Thymus (tissue), 11 donors: ENCODE measurements around the gene NBPF3. TPM values are rescaled to one million over a fixed set of nuclear protein-coding genes. Genes with fewer than 3 reads are reported as not detected.
"Not testable (repeated sequence)": the region's sequence is repeated elsewhere in the genome, so short reads cannot be mapped to it uniquely, and the experiment has no call there.

Source experiments
- DNase-seq, 9 donors: peaks; one replicate each; pipeline ENCODE4 v3.0.0-alpha.2; 2013; ENCODE audit warnings: low spot score in 9 of 9, low read depth in 6 of 9, missing footprints in 1 of 9
- H3K27ac ChIP-seq, 2 donors: one replicate each; pipeline ENCODE4 v1.5.1; 2013; ENCODE audit warnings: control low read depth in 1 of 2, low read depth in 1 of 2, low read length in 1 of 2, mild to moderate bottlenecking in 1 of 2, moderate library complexity in 1 of 2
- H3K27me3 ChIP-seq, 2 donors: one replicate each; pipeline ENCODE4 v1.5.1; 2013; ENCODE audit warnings: low read length in 1 of 2; ENCODE audit not compliant: control insufficient read depth in 2 of 2, insufficient read depth in 1 of 2
- H3K36me3 ChIP-seq, 2 donors: one replicate each; pipeline ENCODE4 v1.5.1; 2013; ENCODE audit warnings: low read length in 1 of 2, mild to moderate bottlenecking in 1 of 2, moderate library complexity in 1 of 2; ENCODE audit not compliant: control insufficient read depth in 2 of 2, insufficient read depth in 2 of 2
- H3K4me1 ChIP-seq, 2 donors: one replicate each; pipeline ENCODE4 v1.5.1; 2013; ENCODE audit warnings: low read length in 2 of 2; ENCODE audit not compliant: control insufficient read depth in 2 of 2, insufficient read depth in 2 of 2
- H3K4me3 ChIP-seq, 2 donors: one replicate each; pipeline ENCODE4 v1.5.1; 2013; ENCODE audit warnings: low read length in 2 of 2, control low read depth in 1 of 2, mild to moderate bottlenecking in 1 of 2
- H3K9me3 ChIP-seq, 2 donors: one replicate each; pipeline ENCODE4 v1.5.1; 2013; ENCODE audit warnings: low read length in 1 of 2, mild to moderate bottlenecking in 1 of 2; ENCODE audit not compliant: control insufficient read depth in 2 of 2, insufficient read depth in 1 of 2
- WGBS: extraction: QIAGEN DNeasy Blood & Tissue Kit; methylation state at CpG from one replicate; pipeline ENCODE4 v1.1.7; 2013; 5-methylcytosine and 5-hydroxymethylcytosine counted together
- polyA plus RNA-seq: library from polyadenylated mRNA; stranded (reverse); fragments of 200-250 nt; gene quantifications from one replicate; pipeline ENCODE4 v1.2.3, GENCODE V29; 2013
- total RNA-seq: library from RNA; stranded (reverse); fragments of 120-200 nt; gene quantifications from one replicate; pipeline ENCODE4 v1.2.4, GENCODE V29; 2013
- donor health status: healthy.

The NBPF3 gene
- total and polyA plus RNA-seq, 2 donors, result 1.6 to 3.1 TPM

DNA sequence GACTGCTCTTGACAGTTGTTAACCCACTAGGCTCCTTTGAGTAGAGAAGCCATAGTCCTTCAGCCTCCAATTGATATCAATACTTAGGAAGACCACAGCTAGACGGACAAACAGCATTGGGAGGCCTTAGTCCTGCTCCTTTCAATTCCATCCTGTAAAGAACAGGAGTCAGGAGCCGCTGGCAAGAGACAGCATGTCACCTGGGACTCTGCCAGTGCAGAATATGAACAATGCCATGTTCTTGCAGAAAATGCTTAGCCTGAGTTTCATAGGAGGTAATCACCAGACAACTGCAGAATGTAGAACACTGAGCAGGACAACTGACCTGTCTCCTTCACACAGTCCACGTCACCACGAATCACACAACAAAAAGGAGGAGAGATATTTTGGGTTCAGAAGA is 43.9 kb downstream of the NBPF3 start:
- not testable (repeated sequence) for H3K27me3 ChIP-seq, H3K9me3 ChIP-seq, H3K36me3 ChIP-seq, H3K4me1 ChIP-seq, DNase-seq, H3K27ac ChIP-seq, H3K4me3 ChIP-seq
- WGBS, result 99% methylated on average over 4 of the region's 4 CpGs

- no peak for DNase-seq
- 94% methylated on average over 11 of the region's 11 CpGs for WGBS
- Histone ChIP-seq H3K4me3 (no peak overlapping the region), H3K4me1 (no peaks in the 10 kb centered on the region), H3K36me3 (no peaks in the 10 kb centered on the region), H3K27ac (no peak overlapping the region), H3K27me3 (peaks cover 0 to 3% of the 10 kb centered on the region in 2 donors), H3K9me3 (peaks cover 0 to 5% of the 10 kb centered on the region in 2 donors)
These were observed 49.2 kb downstream of the NBPF3 start for GRCh38 chr1:21489146-21489545.

- 86% methylated on average over 11 of the region's 11 CpGs for WGBS
- Histone ChIP-seq H3K27ac (no peak overlapping the region), H3K36me3 (no peaks in the 10 kb centered on the region), H3K9me3 (peaks cover 0 to 5% of the 10 kb centered on the region in 2 donors), H3K27me3 (peaks cover 0 to 3% of the 10 kb centered on the region in 2 donors), H3K4me3 (no peak overlapping the region), H3K4me1 (no peaks in the 10 kb centered on the region)
- DNase-seq, result no peak
These were observed 51.0 kb downstream of the NBPF3 start for GRCh38 chr1:21490774-21491487.

GRCh38 chr1:21491488-21492355 is 51.8 kb downstream of the NBPF3 start:
- Histone ChIP-seq H3K27ac (no peak overlapping the region), H3K4me1 (no peaks in the 10 kb centered on the region), H3K36me3 (no peaks in the 10 kb centered on the region), H3K27me3 (peaks cover 0 to 3% of the 10 kb centered on the region in 2 donors), H3K9me3 (peaks cover 0 to 5% of the 10 kb centered on the region in 2 donors), H3K4me3 (no peak overlapping the region)
- no peak for DNase-seq
- 82% methylated on average over 8 of the region's 8 CpGs for WGBS

DNA sequence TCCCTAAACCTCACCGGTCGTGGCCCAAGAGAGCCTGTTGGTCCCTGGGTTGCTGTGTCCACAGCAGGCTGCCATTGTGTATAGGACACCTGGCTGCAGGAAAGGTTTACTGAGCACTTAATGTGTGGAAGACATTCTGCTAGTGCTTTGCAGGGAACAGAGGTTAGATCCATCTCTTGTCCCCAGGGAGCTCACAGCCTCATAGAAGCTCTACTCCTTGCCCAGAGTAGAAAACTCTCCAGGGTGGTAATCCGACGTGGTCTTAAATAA is 52.4 kb downstream of the NBPF3 start:
- Histone ChIP-seq H3K27me3 (peaks cover 0 to 5% of the 10 kb centered on the region in 2 donors), H3K4me1 (no peaks in the 10 kb centered on the region), H3K4me3 (no peak overlapping the region), H3K9me3 (peaks cover 0 to 5% of the 10 kb centered on the region in 2 donors), H3K27ac (no peak overlapping the region), H3K36me3 (no peaks in the 10 kb centered on the region)
- 73% methylated on average over 4 of the region's 4 CpGs for whole genome bisulfite sequencing
- no peak for DNase-seq

DNA sequence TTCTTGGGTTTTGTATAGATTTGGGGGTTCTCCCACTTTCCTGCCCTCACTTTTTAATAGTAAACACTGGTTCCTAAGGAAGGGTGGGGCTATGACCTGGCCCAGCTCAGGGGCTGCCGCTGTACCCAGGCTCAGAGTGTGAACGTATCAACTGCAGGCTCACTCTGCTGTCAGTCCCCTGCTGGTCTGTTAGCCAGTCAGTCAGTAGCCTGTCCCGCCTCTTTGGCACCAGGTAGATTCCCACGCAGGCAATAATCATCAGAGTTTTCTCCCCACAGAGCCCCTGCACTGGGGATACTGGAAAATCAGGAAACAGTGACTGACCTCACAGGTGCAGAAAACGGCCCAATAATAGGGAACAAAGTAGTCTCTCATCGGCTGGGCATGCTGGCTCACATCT is 54.3 kb downstream of the NBPF3 start:
- H3K4me1 ChIP-seq, result no peaks in the 10 kb centered on the region
- peaks cover 0 to 5% of the 10 kb centered on the region in 2 donors for H3K9me3 ChIP-seq
- peaks cover 0 to 9% of the 10 kb centered on the region in 2 donors for H3K27me3 ChIP-seq
- no peak overlapping the region for H3K4me3 ChIP-seq
- DNase-seq, result no peak
- WGBS, result 89% methylated on average over 6 of the region's 6 CpGs
- no peaks in the 10 kb centered on the region for H3K36me3 ChIP-seq
- H3K27ac ChIP-seq, result no peak overlapping the region

DNA sequence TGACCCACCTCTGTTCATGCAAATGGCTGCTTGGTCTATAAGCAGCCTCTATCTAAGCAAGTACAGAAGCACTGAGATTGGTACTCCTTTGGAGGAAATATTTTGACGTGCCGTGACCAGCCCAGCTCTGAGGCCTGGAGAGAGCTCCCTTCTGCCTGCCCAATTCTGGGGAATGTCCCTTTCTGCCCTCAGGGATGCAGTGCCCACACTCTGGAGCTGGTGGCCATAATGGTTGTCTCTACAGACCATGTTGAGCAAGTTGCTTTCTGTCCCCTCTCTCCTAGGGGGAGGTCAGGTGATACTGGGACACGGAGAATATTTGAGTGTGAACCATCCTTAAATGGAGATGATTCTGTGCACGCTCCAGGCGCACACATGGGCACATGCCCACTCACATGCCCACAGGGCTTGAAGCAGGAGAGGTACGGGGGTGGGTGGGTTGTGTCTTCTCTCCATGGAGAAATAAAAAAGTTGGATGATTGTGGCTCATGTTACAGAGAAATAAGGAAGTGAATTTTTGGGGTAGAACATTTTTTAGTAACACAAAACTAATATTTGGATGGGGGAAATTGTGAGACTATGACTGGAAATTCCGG is 55.4 kb downstream of the NBPF3 start:
- no peaks in the 10 kb centered on the region for H3K4me1 ChIP-seq
- no peak overlapping the region for H3K27ac ChIP-seq
- no peaks in the 10 kb centered on the region for H3K36me3 ChIP-seq
- 92% methylated on average over 7 of the region's 7 CpGs for WGBS
- H3K4me3 ChIP-seq, result no peak overlapping the region
- DNase-seq, result no peak
- H3K27me3 ChIP-seq, result peaks cover 0 to 9% of the 10 kb centered on the region in 2 donors
- H3K9me3 ChIP-seq, result peaks cover 0 to 4% of the 10 kb centered on the region in 2 donors

DNA sequence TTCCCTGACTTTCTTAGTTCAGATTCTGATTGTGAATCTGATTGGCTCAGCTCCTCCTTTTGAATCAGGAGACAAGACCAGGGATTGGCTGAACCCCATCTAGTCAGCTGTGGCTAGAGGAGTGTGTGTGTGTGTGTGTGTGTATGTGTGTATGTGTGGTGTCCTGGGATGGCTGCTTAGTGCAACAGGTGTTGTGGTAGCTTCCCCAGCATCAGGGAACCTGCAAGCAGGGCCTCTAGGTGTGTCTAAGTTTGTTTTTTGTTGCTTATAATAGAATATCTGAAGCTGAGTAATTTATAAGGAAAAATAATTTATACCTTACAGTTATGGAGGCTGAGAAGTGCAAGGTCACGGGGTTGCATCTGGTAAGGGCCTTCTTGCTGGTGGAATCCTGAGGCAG is 56.1 kb downstream of the NBPF3 start:
- 90% methylated on average over 1 of the region's 1 CpG for WGBS
- no peaks in the 10 kb centered on the region for H3K36me3 ChIP-seq
- no peaks in the 10 kb centered on the region for H3K9me3 ChIP-seq
- H3K4me1 ChIP-seq, result no peaks in the 10 kb centered on the region
- H3K27ac ChIP-seq, result no peak overlapping the region
- no peak overlapping the region for H3K4me3 ChIP-seq
- no peak for DNase-seq
- H3K27me3 ChIP-seq, result peaks cover 0 to 6% of the 10 kb centered on the region in 2 donors

DNA sequence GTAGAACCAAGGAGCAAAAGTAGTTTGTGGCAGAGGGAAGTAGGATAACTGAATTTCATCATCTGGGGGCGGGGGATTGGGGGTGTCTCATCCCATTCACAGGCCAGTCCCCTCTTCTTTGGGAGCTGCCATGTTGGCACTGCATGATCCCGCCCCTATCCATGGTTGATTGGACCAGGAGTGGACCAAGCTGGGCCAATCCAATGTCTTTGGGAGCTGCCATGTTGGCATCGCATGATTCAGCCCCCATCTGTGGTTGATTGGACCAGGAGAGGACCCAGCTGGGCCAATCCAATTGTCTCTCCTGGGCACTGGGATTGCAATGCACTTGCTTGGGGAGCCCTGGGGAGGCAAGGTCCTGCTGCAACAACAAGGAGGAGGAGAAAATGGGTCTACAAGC is 56.9 kb downstream of the NBPF3 start:
- Histone ChIP-seq H3K27ac (no peak overlapping the region), H3K27me3 (peaks cover 0 to 6% of the 10 kb centered on the region in 2 donors), H3K4me3 (no peak overlapping the region), H3K9me3 (no peaks in the 10 kb centered on the region), H3K4me1 (no peaks in the 10 kb centered on the region), H3K36me3 (no peaks in the 10 kb centered on the region)
- WGBS, result 93% methylated on average over 3 of the region's 3 CpGs
- DNase-seq, result no peak
